CD14-positive monocyte (primary cell): ENCODE results near the gene OTOS. TPM values are rescaled to one million over a fixed set of nuclear protein-coding genes. Genes with fewer than 3 reads are reported as not detected.

Experiments used
- DNase-seq, 3 donors: peaks; one replicate each; pipeline ENCODE4 v3.0.0-alpha.2; 2011 to 2022
- H2AFZ ChIP-seq: 2 replicates; pipeline ENCODE4 v1.6.0; 2012; ENCODE audit warnings: mild to moderate bottlenecking, low read depth, low read length, inconsistent platforms; ENCODE audit not compliant: insufficient read depth, poor library complexity, severe bottlenecking
- H3K27ac ChIP-seq, 2 donors: 1 replicate in 1 of 2; 2 replicates in 1 of 2; pipeline ENCODE4 v1.5.1; 2012 to 2013; ENCODE audit warnings: low read length in 2 of 2, control low read depth in 1 of 2, inconsistent platforms in 1 of 2, low read depth in 1 of 2, mild to moderate bottlenecking in 1 of 2
- H3K27me3 ChIP-seq, 2 donors: one replicate each; pipeline versions ENCODE4 v1.6.0 to v1.6.1; 2011 to 2013; ENCODE audit warnings: low read length in 2 of 2; ENCODE audit not compliant: control insufficient read depth in 2 of 2, insufficient read depth in 2 of 2
- H3K36me3 ChIP-seq, 2 donors: replicated peaks in 1 of 2; 1 replicate in 1 of 2; 2 replicates in 1 of 2; pipeline versions ENCODE4 v1.5.1 to v1.6.1; 2012 to 2013; ENCODE audit warnings: low read length in 2 of 2, control low read depth in 1 of 2, inconsistent platforms in 1 of 2, mild to moderate bottlenecking in 1 of 2; ENCODE audit not compliant: insufficient read depth in 2 of 2, control insufficient read depth in 1 of 2
- H3K4me1 ChIP-seq, 2 donors: 1 replicate in 1 of 2; 2 replicates in 1 of 2; pipeline versions ENCODE4 v1.5.1 to v1.6.1; 2012 to 2013; ENCODE audit warnings: low read length in 2 of 2, control low read depth in 1 of 2, inconsistent platforms in 1 of 2, mild to moderate bottlenecking in 1 of 2, moderate library complexity in 1 of 2; ENCODE audit not compliant: insufficient read depth in 2 of 2, control insufficient read depth in 1 of 2
- H3K4me2 ChIP-seq: replicated peaks from 2 replicates; pipeline ENCODE3; 2012; ENCODE audit warnings: low read length, moderate library complexity, mild to moderate bottlenecking; ENCODE audit not compliant: poor library complexity, severe bottlenecking; ENCODE audit errors: extremely low read depth
- H3K4me3 ChIP-seq, 3 experiments: fragments of 200-600 bp in 1 of 3; sonication (generic) in 1 of 3; replicated peaks in 1 of 3; 1 replicate in 2 of 3; 2 replicates in 1 of 3; pipeline ENCODE4 v1.5.1; 2011 to 2013; ENCODE audit warnings: low read length in 3 of 3, mild to moderate bottlenecking in 3 of 3, control low read depth in 2 of 3, low read depth in 2 of 3, inconsistent platforms in 1 of 3, moderate library complexity in 1 of 3
- H3K79me2 ChIP-seq: 2 replicates; pipeline ENCODE4 v1.6.0; 2012; ENCODE audit warnings: mild to moderate bottlenecking, control low read depth, inconsistent platforms, low read length, moderate library complexity; ENCODE audit not compliant: insufficient read depth
- H3K9ac ChIP-seq: 2 replicates; pipeline ENCODE4 v1.6.0; 2017; ENCODE audit warnings: low read length, mild to moderate bottlenecking; ENCODE audit not compliant: insufficient read depth, poor library complexity, severe bottlenecking
- H3K9me3 ChIP-seq, 2 donors: replicated peaks in 1 of 2; 1 replicate in 1 of 2; 2 replicates in 1 of 2; pipeline versions ENCODE4 v1.5.1 to v1.6.1; 2012 to 2013; ENCODE audit warnings: low read length in 2 of 2, control low read depth in 1 of 2; ENCODE audit not compliant: control insufficient read depth in 1 of 2, insufficient read depth in 1 of 2
- H4K20me1 ChIP-seq: 2 replicates; pipeline ENCODE4 v1.6.0; 2012; ENCODE audit warnings: mild to moderate bottlenecking, low read length, control low read depth, moderate library complexity; ENCODE audit not compliant: insufficient read depth
- H3K27ac Mint-ChIP-seq, 7 donors: one replicate each; pipeline ENCODE4 v1.8.0; 2020; ENCODE audit warnings: mild to moderate bottlenecking in 7 of 7, mixed read lengths in 7 of 7, moderate library complexity in 6 of 7, inconsistent platforms in 2 of 7
- H3K27me3 Mint-ChIP-seq, 3 donors: one replicate each; pipeline ENCODE4 v1.8.0; 2021 to 2022; ENCODE audit warnings: low read depth in 3 of 3, mild to moderate bottlenecking in 3 of 3, mixed read lengths in 3 of 3, moderate library complexity in 3 of 3, inconsistent platforms in 1 of 3
- H3K36me3 Mint-ChIP-seq, 2 donors: one replicate each; pipeline ENCODE4 v1.8.0; 2020; ENCODE audit warnings: mixed read lengths in 2 of 2, inconsistent platforms in 1 of 2, mild to moderate bottlenecking in 1 of 2
- H3K4me1 Mint-ChIP-seq: one replicate; pipeline ENCODE4 v1.8.0; 2020; ENCODE audit warnings: mild to moderate bottlenecking, mixed read lengths
- H3K4me3 Mint-ChIP-seq, 2 donors: one replicate each; pipeline ENCODE4 v1.8.0; 2020; ENCODE audit warnings: mild to moderate bottlenecking in 2 of 2, mixed read lengths in 2 of 2, moderate library complexity in 1 of 2
- H3K9me3 Mint-ChIP-seq, 7 donors: one replicate each; pipeline ENCODE4 v1.8.0; 2020 to 2022; ENCODE audit warnings: mixed read lengths in 7 of 7, mild to moderate bottlenecking in 6 of 7, moderate library complexity in 6 of 7, inconsistent platforms in 2 of 7
- WGBS: methylation state at CpG from one replicate; pipeline ENCODE4 v1.1.5; 2013; ENCODE audit warnings: missing lambda C conversion rate; ENCODE audit not compliant: insufficient coverage; 5-methylcytosine and 5-hydroxymethylcytosine counted together
- intact Hi-C, 2 donors: fragments of 100-400 bp; cut with micrococcal nuclease; formaldehyde crosslinking; loops; one replicate each; pipeline versions ENCODE4 v1.15.0 to v1.15.1; 2023
- polyA plus RNA-seq, 3 donors: library from polyadenylated mRNA; depleted of rRNA in 1 of 3; unstranded in 2 of 3; stranded (reverse) in 1 of 3; fragments of 300-500 nt in 2 of 3; fragments of >200 nt in 1 of 3; fragmentation: Illumina TruSeq in 2 of 3; gene quantifications; 1 replicate in 2 of 3; 2 replicates in 1 of 3; pipeline ENCODE4 v1.2.3, GENCODE V29; 2012 to 2021
- TF ChIP-seq, protein P1 (sequence below): fragments of 200-600 bp; IDR thresholded peaks from one replicate; pipeline ENCODE4 v1.8.0; 2022; ENCODE audit warnings: antibody characterized with exemption, mild to moderate bottlenecking

The OTOS gene
- polyA plus RNA-seq, 3 donors, result not detected

DNA sequence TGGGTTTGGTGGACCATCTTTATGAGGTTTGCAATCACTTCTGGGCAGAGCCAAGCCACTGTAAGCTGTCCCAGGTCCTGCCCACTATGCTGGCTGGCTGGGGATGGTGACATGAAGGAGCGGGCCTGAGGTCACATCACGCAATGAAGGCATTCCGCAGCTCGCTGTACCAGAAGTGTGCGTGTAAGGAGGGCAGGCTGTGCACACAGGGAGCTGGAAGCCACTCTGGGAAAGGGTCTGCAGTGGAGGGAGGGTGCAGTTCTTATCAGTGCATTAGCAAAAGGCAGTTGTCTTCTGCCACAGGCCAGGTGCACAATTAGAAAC, 16.7 kb upstream of the OTOS start:
- intact Hi-C loops, result no loop called here
- TF ChIP-seq, protein P1, sequence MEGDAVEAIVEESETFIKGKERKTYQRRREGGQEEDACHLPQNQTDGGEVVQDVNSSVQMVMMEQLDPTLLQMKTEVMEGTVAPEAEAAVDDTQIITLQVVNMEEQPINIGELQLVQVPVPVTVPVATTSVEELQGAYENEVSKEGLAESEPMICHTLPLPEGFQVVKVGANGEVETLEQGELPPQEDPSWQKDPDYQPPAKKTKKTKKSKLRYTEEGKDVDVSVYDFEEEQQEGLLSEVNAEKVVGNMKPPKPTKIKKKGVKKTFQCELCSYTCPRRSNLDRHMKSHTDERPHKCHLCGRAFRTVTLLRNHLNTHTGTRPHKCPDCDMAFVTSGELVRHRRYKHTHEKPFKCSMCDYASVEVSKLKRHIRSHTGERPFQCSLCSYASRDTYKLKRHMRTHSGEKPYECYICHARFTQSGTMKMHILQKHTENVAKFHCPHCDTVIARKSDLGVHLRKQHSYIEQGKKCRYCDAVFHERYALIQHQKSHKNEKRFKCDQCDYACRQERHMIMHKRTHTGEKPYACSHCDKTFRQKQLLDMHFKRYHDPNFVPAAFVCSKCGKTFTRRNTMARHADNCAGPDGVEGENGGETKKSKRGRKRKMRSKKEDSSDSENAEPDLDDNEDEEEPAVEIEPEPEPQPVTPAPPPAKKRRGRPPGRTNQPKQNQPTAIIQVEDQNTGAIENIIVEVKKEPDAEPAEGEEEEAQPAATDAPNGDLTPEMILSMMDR, result no peak
- H3K4me2 ChIP-seq, result no peak overlapping the region
- DNase-seq, result no peak
- Mint-ChIP-seq H3K4me1 (no peaks in the 10 kb centered on the region), H3K9me3 (peaks cover 0 to 6% (median under 1%) of the 10 kb centered on the region in 7 donors), H3K4me3 (no peak overlapping the region), H3K36me3 (no peaks in the 10 kb centered on the region), H3K27ac (no peak overlapping the region), H3K27me3 (peaks cover 0 to 9% (median 1%) of the 10 kb centered on the region in 3 donors)
- H3K4me1 ChIP-seq, result no peaks in the 10 kb centered on the region
- H3K9me3 ChIP-seq, result no peaks in the 10 kb centered on the region
- H3K79me2 ChIP-seq, result no peaks in the 10 kb centered on the region
- H3K9ac ChIP-seq, result no peak overlapping the region
- H4K20me1 ChIP-seq, result no peaks in the 10 kb centered on the region
- H3K27me3 ChIP-seq, result no peaks in the 10 kb centered on the region
- 96% methylated on average over 5 of the region's 5 CpGs for WGBS
- no peak overlapping the region for H3K27ac ChIP-seq
- H3K36me3 ChIP-seq, result no peaks in the 10 kb centered on the region
- no peak overlapping the region for H3K4me3 ChIP-seq
- H2AFZ ChIP-seq, result no peak overlapping the region

DNA sequence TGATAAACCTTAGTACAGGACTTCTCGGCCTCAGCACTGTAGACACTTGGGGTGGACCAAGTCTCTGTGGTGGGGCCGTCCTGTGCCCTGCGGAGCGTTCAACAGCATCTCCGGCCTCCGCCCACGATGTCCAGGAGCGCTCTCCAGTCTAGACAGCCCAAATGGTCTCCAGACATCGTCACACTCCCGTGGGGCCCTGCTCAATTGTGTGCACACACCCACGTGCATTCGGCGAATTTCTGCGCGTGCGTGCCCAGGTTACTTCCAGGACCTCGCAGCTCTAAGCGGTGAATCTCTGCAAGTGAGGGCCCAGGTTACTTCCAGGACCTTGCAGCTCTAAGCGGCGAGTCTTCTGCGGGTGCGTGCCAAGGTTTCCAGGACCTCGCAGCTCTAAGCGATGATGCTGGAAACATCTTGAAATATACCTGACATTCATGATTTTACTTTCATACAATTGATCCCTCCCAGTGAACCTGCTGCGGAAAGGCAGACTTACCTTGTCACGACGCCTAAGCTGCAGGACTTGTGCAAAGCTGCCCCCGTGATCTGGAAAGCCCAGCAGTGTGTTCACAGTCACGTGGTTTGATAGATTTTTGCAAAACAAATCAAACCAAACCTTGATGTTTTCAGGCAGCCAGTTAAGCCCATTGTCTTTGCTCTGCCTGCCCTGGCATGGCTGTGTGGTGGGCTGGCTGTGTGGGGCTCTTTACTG, 16.1 kb upstream of the OTOS start:
- Histone ChIP-seq H3K79me2 (no peaks in the 10 kb centered on the region), H4K20me1 (no peaks in the 10 kb centered on the region), H2AFZ (no peak overlapping the region), H3K27ac (no peak overlapping the region), H3K4me2 (no peak overlapping the region), H3K9ac (no peak overlapping the region), H3K27me3 (no peaks in the 10 kb centered on the region), H3K9me3 (no peaks in the 10 kb centered on the region), H3K36me3 (no peaks in the 10 kb centered on the region), H3K4me3 (no peak overlapping the region), H3K4me1 (no peaks in the 10 kb centered on the region)
- Mint-ChIP-seq H3K36me3 (no peaks in the 10 kb centered on the region), H3K4me3 (no peak overlapping the region), H3K9me3 (peaks cover 0 to 6% (median 0%) of the 10 kb centered on the region in 7 donors), H3K27ac (no peak overlapping the region), H3K4me1 (no peaks in the 10 kb centered on the region), H3K27me3 (peaks cover 3 to 11% (median 4%) of the 10 kb centered on the region in 3 donors)
- WGBS, result 86% methylated on average over 29 of the region's 29 CpGs
- intact Hi-C loops, result no loop called here
- TF ChIP-seq, protein P1, result no peak
- DNase-seq, result no peak
